Measurements from ENCODE around the gene TMEM220.
A peak's percentile ranks its signal among the peaks of the same experiment; 100 is the strongest.

TMEM220 gene

GRCh38 chr17:10756185-10756584 lies 26.4 kb upstream of the TMEM220 start:
- H4K20me1 ChIP-seq (ENCODE audit: insufficient read depth, low read length) = no peaks in the 10 kb centered on the region
- no peaks in the 10 kb centered on the region for H3K4me1 ChIP-seq (ENCODE audit: low read length)
- H3K36me3 ChIP-seq (replicated peaks; ENCODE audit: low read depth, low read length) = no peaks in the 10 kb centered on the region
- no peaks in the 10 kb centered on the region for H3K79me2 ChIP-seq (ENCODE audit: low read length)
- H2AFZ ChIP-seq (ENCODE audit: low read depth, low read length) = no peak overlapping the region
- no peaks in the 10 kb centered on the region for H3K9me3 ChIP-seq (ENCODE audit: insufficient read depth, low read length)
- no peak overlapping the region for H3K4me3 ChIP-seq (ENCODE audit: low read length)
- H3K27me3 ChIP-seq (ENCODE audit: low read depth, low read length) = no peaks in the 10 kb centered on the region
- TF ChIP-seq EZH2phosphoT487 (IDR thresholded peaks at IDR 0.05; ENCODE audit: low read depth) (no peak), CTCF (IDR thresholded peaks at IDR 0.05; ENCODE audit: low read depth, low read length) (no peak)
- no peak overlapping the region for H3K27ac ChIP-seq (ENCODE audit: low read length)
- no peak overlapping the region for H3K4me2 ChIP-seq (ENCODE audit: low read length)
- H3K9ac ChIP-seq (ENCODE audit: low read length) = no peak overlapping the region

- no peak overlapping the region for H3K4me2 ChIP-seq (ENCODE audit: low read length)
- H3K9me3 ChIP-seq (ENCODE audit: insufficient read depth, low read length) = no peaks in the 10 kb centered on the region
- no peak overlapping the region for H3K9ac ChIP-seq (ENCODE audit: low read length)
- no peaks in the 10 kb centered on the region for H3K27me3 ChIP-seq (ENCODE audit: low read depth, low read length)
- no peaks in the 10 kb centered on the region for H3K36me3 ChIP-seq (replicated peaks; ENCODE audit: low read depth, low read length)
- H3K79me2 ChIP-seq (ENCODE audit: low read length) = no peaks in the 10 kb centered on the region
- H3K4me3 ChIP-seq (ENCODE audit: low read length) = no peak overlapping the region
- H4K20me1 ChIP-seq (ENCODE audit: insufficient read depth, low read length) = no peaks in the 10 kb centered on the region
- H3K4me1 ChIP-seq (ENCODE audit: low read length) = no peaks in the 10 kb centered on the region
- no peak for TF ChIP-seq EZH2phosphoT487 (IDR thresholded peaks at IDR 0.05; ENCODE audit: low read depth)
- no peak overlapping the region for H3K27ac ChIP-seq (ENCODE audit: low read length)
- H2AFZ ChIP-seq (ENCODE audit: low read depth, low read length) = no peak overlapping the region
Observed at GRCh38 chr17:10755592-10756127, 25.8 kb upstream of the TMEM220 start.

- no peak overlapping the region for H3K4me3 ChIP-seq (ENCODE audit: low read length)
- H2AFZ ChIP-seq (ENCODE audit: low read depth, low read length) = no peak overlapping the region
- no peak overlapping the region for H3K27ac ChIP-seq (ENCODE audit: low read length)
- no peak overlapping the region for H3K4me2 ChIP-seq (ENCODE audit: low read length)
- no peaks in the 10 kb centered on the region for H3K9me3 ChIP-seq (ENCODE audit: insufficient read depth, low read length)
- no peaks in the 10 kb centered on the region for H4K20me1 ChIP-seq (ENCODE audit: insufficient read depth, low read length)
- no peak overlapping the region for H3K9ac ChIP-seq (ENCODE audit: low read length)
- no peaks in the 10 kb centered on the region for H3K27me3 ChIP-seq (ENCODE audit: low read depth, low read length)
- no peaks in the 10 kb centered on the region for H3K79me2 ChIP-seq (ENCODE audit: low read length)
- no peak for TF ChIP-seq CTCF (IDR thresholded peaks at IDR 0.05; ENCODE audit: low read depth, low read length)
- no peak for TF ChIP-seq EZH2phosphoT487 (IDR thresholded peaks at IDR 0.05; ENCODE audit: low read depth)
- H3K4me1 ChIP-seq (ENCODE audit: low read length) = no peaks in the 10 kb centered on the region
- H3K36me3 ChIP-seq (replicated peaks; ENCODE audit: low read depth, low read length) = no peaks in the 10 kb centered on the region
Observed at GRCh38 chr17:10754861-10755591, 25.2 kb upstream of the TMEM220 start.

GRCh38 chr17:10754109-10754508 lies 24.3 kb upstream of the TMEM220 start:
- Histone ChIP-seq H4K20me1 (ENCODE audit: insufficient read depth, low read length) (no peaks in the 10 kb centered on the region), H3K9ac (ENCODE audit: low read length) (no peak overlapping the region), H3K27ac (ENCODE audit: low read length) (no peak overlapping the region), H3K79me2 (ENCODE audit: low read length) (no peaks in the 10 kb centered on the region), H3K4me2 (ENCODE audit: low read length) (no peak overlapping the region), H2AFZ (ENCODE audit: low read depth, low read length) (no peak overlapping the region), H3K36me3 (replicated peaks; ENCODE audit: low read depth, low read length) (no peaks in the 10 kb centered on the region), H3K4me3 (ENCODE audit: low read length) (no peak overlapping the region), H3K9me3 (ENCODE audit: insufficient read depth, low read length) (no peaks in the 10 kb centered on the region), H3K4me1 (ENCODE audit: low read length) (no peaks in the 10 kb centered on the region), H3K27me3 (ENCODE audit: low read depth, low read length) (no peaks in the 10 kb centered on the region)
- TF ChIP-seq CTCF (IDR thresholded peaks at IDR 0.05; ENCODE audit: low read depth, low read length) = peak; percentile 39
- no peak for TF ChIP-seq EZH2phosphoT487 (IDR thresholded peaks at IDR 0.05; ENCODE audit: low read depth)
